H9 (cell line): ENCODE results near the gene GNAI2. TPM values are rescaled to one million over a fixed set of nuclear protein-coding genes. Genes with fewer than 3 reads are reported as not detected.

Experiments used
- DNase-seq: peaks from one replicate; pipeline ENCODE4 v3.0.0-alpha.2; 2017
- H2AFZ ChIP-seq: one replicate; pipeline ENCODE4 v1.6.1; 2013; ENCODE audit warnings: mild to moderate bottlenecking, low read length, control low read depth, moderate library complexity
- H2AK5ac ChIP-seq: 2 replicates; pipeline ENCODE4 v1.6.1; 2013; ENCODE audit warnings: low read length, control low read depth, mixed read lengths; ENCODE audit not compliant: insufficient read length
- H2BK120ac ChIP-seq: one replicate; pipeline ENCODE4 v1.6.1; 2013; ENCODE audit warnings: low read depth, mild to moderate bottlenecking, low read length, control low read depth, inconsistent platforms; ENCODE audit not compliant: poor library complexity, severe bottlenecking
- H2BK12ac ChIP-seq: 2 replicates; pipeline ENCODE4 v1.6.1; 2013; ENCODE audit warnings: low read length, control low read depth, mixed read lengths, low read depth; ENCODE audit not compliant: insufficient read length
- H2BK15ac ChIP-seq: 2 replicates; pipeline ENCODE4 v1.6.1; 2013; ENCODE audit warnings: low read depth, low read length, control low read depth
- H2BK20ac ChIP-seq: one replicate; pipeline ENCODE4 v1.6.1; 2013; ENCODE audit warnings: low read depth, mild to moderate bottlenecking, low read length, control low read depth, inconsistent platforms; ENCODE audit not compliant: poor library complexity, severe bottlenecking
- H2BK5ac ChIP-seq: 2 replicates; pipeline ENCODE4 v1.6.1; 2013; ENCODE audit warnings: low read length, control low read depth, mixed read lengths; ENCODE audit not compliant: insufficient read length
- H3K14ac ChIP-seq: 2 replicates; pipeline ENCODE4 v1.6.1; 2013; ENCODE audit warnings: low read length, control low read depth; ENCODE audit not compliant: insufficient read depth
- H3K18ac ChIP-seq: 2 replicates; pipeline ENCODE4 v1.6.1; 2013; ENCODE audit warnings: low read depth, mild to moderate bottlenecking, mixed read lengths, low read length, control low read depth; ENCODE audit not compliant: insufficient read length
- H3K23ac ChIP-seq: 2 replicates; pipeline ENCODE4 v1.6.1; 2013; ENCODE audit warnings: low read length, control low read depth, mixed read lengths, low read depth; ENCODE audit not compliant: insufficient read length
- H3K23me2 ChIP-seq: 2 replicates; pipeline ENCODE4 v1.6.1; 2013; ENCODE audit warnings: low read depth, mild to moderate bottlenecking, mixed read lengths, low read length, control low read depth; ENCODE audit not compliant: insufficient read length, poor library complexity, severe bottlenecking
- H3K27ac ChIP-seq: 2 replicates; pipeline ENCODE4 v1.5.1; 2013; ENCODE audit warnings: low read length, control low read depth, mixed read lengths, low read depth; ENCODE audit not compliant: insufficient read length
- H3K27me3 ChIP-seq: 2 replicates; pipeline ENCODE4 v1.6.1; 2013; ENCODE audit warnings: low read length, control low read depth, inconsistent platforms; ENCODE audit not compliant: insufficient read depth
- H3K4ac ChIP-seq: 2 replicates; pipeline ENCODE4 v1.6.1; 2013; ENCODE audit warnings: low read depth, mild to moderate bottlenecking, control low read depth, inconsistent platforms, low read length, moderate library complexity
- H3K4me1 ChIP-seq: 2 replicates; pipeline ENCODE4 v1.6.1; 2013; ENCODE audit warnings: low read length, control low read depth, inconsistent platforms; ENCODE audit not compliant: insufficient read depth
- H3K4me2 ChIP-seq: 2 replicates; pipeline ENCODE4 v1.6.1; 2013; ENCODE audit warnings: low read length, control low read depth, mixed read lengths; ENCODE audit not compliant: insufficient read length, insufficient read depth
- H3K56ac ChIP-seq: 2 replicates; pipeline ENCODE4 v1.6.1; 2013; ENCODE audit warnings: low read depth, mild to moderate bottlenecking, mixed read lengths, low read length, control low read depth; ENCODE audit not compliant: insufficient read length
- H3K79me1 ChIP-seq: 2 replicates; pipeline ENCODE4 v1.6.1; 2013; ENCODE audit warnings: low read depth, mild to moderate bottlenecking, moderate library complexity, low read length, control low read depth, inconsistent platforms; ENCODE audit not compliant: insufficient read depth, poor library complexity, severe bottlenecking
- H3K79me2 ChIP-seq: 2 replicates; pipeline ENCODE4 v1.6.1; 2013; ENCODE audit warnings: low read length, control low read depth, inconsistent platforms; ENCODE audit not compliant: insufficient read depth
- H3K9ac ChIP-seq: 2 replicates; pipeline ENCODE4 v1.6.1; 2013; ENCODE audit warnings: low read length, control low read depth, mixed read lengths; ENCODE audit not compliant: insufficient read length; ENCODE audit errors: extremely low read depth
- H3K9me3 ChIP-seq: one replicate; pipeline ENCODE4 v1.6.1; 2013; ENCODE audit warnings: low read depth, low read length, inconsistent platforms; ENCODE audit not compliant: control insufficient read depth
- H3T11ph ChIP-seq: one replicate; pipeline ENCODE4 v1.6.1; 2013; ENCODE audit warnings: mild to moderate bottlenecking, low read length, control low read depth, inconsistent platforms
- H4K20me1 ChIP-seq: one replicate; pipeline ENCODE4 v1.6.1; 2013; ENCODE audit not compliant: control insufficient read depth, insufficient read length, insufficient read depth
- H4K5ac ChIP-seq: 2 replicates; pipeline ENCODE4 v1.6.1; 2013; ENCODE audit warnings: low read depth, mild to moderate bottlenecking, mixed read lengths, low read length, control low read depth; ENCODE audit not compliant: insufficient read length
- H4K8ac ChIP-seq: replicated peaks from 2 replicates; pipeline ENCODE4 v1.6.1; 2013; ENCODE audit warnings: low read length, control low read depth, mixed read lengths, low read depth; ENCODE audit not compliant: insufficient read length
- H4K91ac ChIP-seq: 2 replicates; pipeline ENCODE4 v1.6.1; 2013; ENCODE audit warnings: low read depth, mild to moderate bottlenecking, moderate library complexity, mixed read lengths, low read length, control low read depth; ENCODE audit not compliant: insufficient read length
- H3K27ac Mint-ChIP-seq, 3 experiments: 2 replicates in 2 of 3; 3 replicates in 1 of 3; pipeline ENCODE4 v1.8.0; 2020 to 2021; ENCODE audit warnings: mixed read lengths in 3 of 3, mild to moderate bottlenecking in 1 of 3, moderate library complexity in 1 of 3
- H3K27me3 Mint-ChIP-seq: 2 replicates; pipeline ENCODE4 v1.8.0; 2021; ENCODE audit warnings: low read depth, mild to moderate bottlenecking, moderate library complexity, mixed read lengths
- H3K36me3 Mint-ChIP-seq, 3 experiments: 2 replicates in 2 of 3; 3 replicates in 1 of 3; pipeline ENCODE4 v1.8.0; 2020 to 2021; ENCODE audit warnings: low read depth in 3 of 3, mixed read lengths in 3 of 3; ENCODE audit not compliant: insufficient read depth in 1 of 3
- H3K4me1 Mint-ChIP-seq, 2 experiments: 2 replicates each; pipeline ENCODE4 v1.8.0; 2020; ENCODE audit warnings: mixed read lengths in 2 of 2
- H3K4me3 Mint-ChIP-seq, 2 experiments: 2 replicates in 1 of 2; 3 replicates in 1 of 2; pipeline ENCODE4 v1.8.0; 2020 to 2021; ENCODE audit warnings: mild to moderate bottlenecking in 2 of 2, mixed read lengths in 2 of 2, moderate library complexity in 1 of 2
- H3K9me3 Mint-ChIP-seq, 2 experiments: 2 replicates in 1 of 2; 3 replicates in 1 of 2; pipeline ENCODE4 v1.8.0; 2020; ENCODE audit warnings: mild to moderate bottlenecking in 2 of 2, mixed read lengths in 2 of 2, moderate library complexity in 1 of 2
- WGBS: extraction: QIAGEN DNeasy Blood & Tissue Kit; methylation state at CpG from one replicate; pipeline ENCODE4 v1.1.7; 2013; ENCODE audit warnings: missing lambda C conversion rate, low lambda C conversion rate, mixed read lengths; ENCODE audit not compliant: insufficient read length; ENCODE audit errors: extremely low coverage; 5-methylcytosine and 5-hydroxymethylcytosine counted together
- total RNA-seq: library from RNA; stranded (reverse); gene quantifications from 2 replicates; pipeline ENCODE4 v1.2.1, GENCODE V29; 2021
- TF ChIP-seq, protein P1 (sequence below): fragments of 200-600 bp; sonication (generic); conservative IDR thresholded peaks from 3 replicates; pipeline ENCODE4 v1.8.0; 2021; ENCODE audit warnings: antibody characterized with exemption, mild to moderate bottlenecking

The GNAI2 gene
- total RNA-seq, 1 experiment from 2014 or later, result 218 TPM

- Mint-ChIP-seq H3K4me3 (no peak overlapping the region), H3K9me3 (no peaks in the 10 kb centered on the region; a peak in 1 of 5 replicates), H3K36me3 (no peaks in the 10 kb centered on the region), H3K27ac (no peak overlapping the region; a peak in 1 of 7 replicates), H3K27me3 (peaks cover 34% of the 10 kb centered on the region), H3K4me1 (peaks cover 25 to 30% of the 10 kb centered on the region in 2 experiments)
- no peaks in the 10 kb centered on the region for H3K4me1 ChIP-seq
- no peak overlapping the region for H2BK20ac ChIP-seq
- no peak overlapping the region for H3K4me2 ChIP-seq
- peaks cover 7% of the 10 kb centered on the region; the same call in 1 of the 2 replicates for H3K27me3 ChIP-seq
- no peak overlapping the region for H2AFZ ChIP-seq
- no peak for DNase-seq
- no peak overlapping the region for H3K9ac ChIP-seq
- H2BK5ac ChIP-seq, result no peak overlapping the region
- H3K79me1 ChIP-seq, result no peaks in the 10 kb centered on the region
- H3K56ac ChIP-seq, result no peak overlapping the region
- TF ChIP-seq, protein P1, sequence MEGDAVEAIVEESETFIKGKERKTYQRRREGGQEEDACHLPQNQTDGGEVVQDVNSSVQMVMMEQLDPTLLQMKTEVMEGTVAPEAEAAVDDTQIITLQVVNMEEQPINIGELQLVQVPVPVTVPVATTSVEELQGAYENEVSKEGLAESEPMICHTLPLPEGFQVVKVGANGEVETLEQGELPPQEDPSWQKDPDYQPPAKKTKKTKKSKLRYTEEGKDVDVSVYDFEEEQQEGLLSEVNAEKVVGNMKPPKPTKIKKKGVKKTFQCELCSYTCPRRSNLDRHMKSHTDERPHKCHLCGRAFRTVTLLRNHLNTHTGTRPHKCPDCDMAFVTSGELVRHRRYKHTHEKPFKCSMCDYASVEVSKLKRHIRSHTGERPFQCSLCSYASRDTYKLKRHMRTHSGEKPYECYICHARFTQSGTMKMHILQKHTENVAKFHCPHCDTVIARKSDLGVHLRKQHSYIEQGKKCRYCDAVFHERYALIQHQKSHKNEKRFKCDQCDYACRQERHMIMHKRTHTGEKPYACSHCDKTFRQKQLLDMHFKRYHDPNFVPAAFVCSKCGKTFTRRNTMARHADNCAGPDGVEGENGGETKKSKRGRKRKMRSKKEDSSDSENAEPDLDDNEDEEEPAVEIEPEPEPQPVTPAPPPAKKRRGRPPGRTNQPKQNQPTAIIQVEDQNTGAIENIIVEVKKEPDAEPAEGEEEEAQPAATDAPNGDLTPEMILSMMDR, result no peak
- no peak overlapping the region for H3K18ac ChIP-seq
- H2BK15ac ChIP-seq, result no peak overlapping the region
- H3K14ac ChIP-seq, result 0 out of 2 replicates have a peak overlapping the region, but pooled peaks have one; percentile 46
- no peaks in the 10 kb centered on the region for H3K9me3 ChIP-seq
- H2BK120ac ChIP-seq, result no peak overlapping the region
- H2BK12ac ChIP-seq, result no peak overlapping the region
- H3K27ac ChIP-seq, result no peak overlapping the region
- H4K5ac ChIP-seq, result no peak overlapping the region
- no peak overlapping the region for H2AK5ac ChIP-seq
- H3T11ph ChIP-seq, result no peak overlapping the region
- no peak overlapping the region for H4K91ac ChIP-seq
- H3K23ac ChIP-seq, result no peak overlapping the region
- H3K23me2 ChIP-seq, result peaks cover 6% of the 10 kb centered on the region
- no CpG with 5 or more reads among the region's 5 CpGs for WGBS
- H3K79me2 ChIP-seq, result no peaks in the 10 kb centered on the region
- peaks cover 3% of the 10 kb centered on the region for H4K20me1 ChIP-seq
- H4K8ac ChIP-seq, result no peak overlapping the region
- no peak overlapping the region for H3K4ac ChIP-seq
Measured at GRCh38 chr3:50210176-50210509, 25.9 kb upstream of the GNAI2 start.
